ENCODE measurements around the gene GALK2. TPM values are rescaled to one million over a fixed set of nuclear protein-coding genes. Genes with fewer than 3 reads are reported as not detected.

GALK2 gene
- total RNA-seq, 1 donor, result 44.2 TPM

GRCh38 chr15:49290191-49290590 lies 120.1 kb downstream of the GALK2 start:
- Histone ChIP-seq H3K36me3 (ENCODE audit: insufficient read depth, low read length) (peaks cover 16% of the 10 kb centered on the region), H3K27ac (ENCODE audit: low read depth, low read length) (no peak overlapping the region), H3K79me2 (ENCODE audit: insufficient read depth, low read length) (no peaks in the 10 kb centered on the region), H3K4me1 (ENCODE audit: insufficient read depth, low read length) (no peaks in the 10 kb centered on the region), H4K20me1 (ENCODE audit: insufficient read depth, low read length) (no peaks in the 10 kb centered on the region), H3K27me3 (ENCODE audit: insufficient read depth, low read length) (no peaks in the 10 kb centered on the region), H3K9me3 (ENCODE audit: low read depth, low read length) (no peaks in the 10 kb centered on the region), H2AFZ (ENCODE audit: low read length) (no peak overlapping the region), H3K4me2 (ENCODE audit: insufficient read depth, low read length) (no peak overlapping the region), H3K4me3 (ENCODE audit: insufficient read depth, low read length) (no peak overlapping the region)
- no peak for DNase-seq (ENCODE audit: insufficient read length, low spot score, missing footprints)
- no peak for TF ChIP-seq CTCF (IDR thresholded peaks at IDR 0.05; ENCODE audit: extremely low read depth, low read depth, low read length)

GRCh38 chr15:49293941-49294340 lies 123.9 kb downstream of the GALK2 start:
- Histone ChIP-seq H3K9me3 (ENCODE audit: low read depth, low read length) (no peaks in the 10 kb centered on the region), H2AFZ (ENCODE audit: low read length) (no peak overlapping the region), H3K4me3 (ENCODE audit: insufficient read depth, low read length) (no peak overlapping the region), H3K27me3 (ENCODE audit: insufficient read depth, low read length) (no peaks in the 10 kb centered on the region), H3K4me2 (ENCODE audit: insufficient read depth, low read length) (no peak overlapping the region), H3K79me2 (ENCODE audit: insufficient read depth, low read length) (peaks cover 19% of the 10 kb centered on the region), H3K36me3 (ENCODE audit: insufficient read depth, low read length) (peaks cover 10% of the 10 kb centered on the region), H4K20me1 (ENCODE audit: insufficient read depth, low read length) (peaks cover 2% of the 10 kb centered on the region), H3K4me1 (ENCODE audit: insufficient read depth, low read length) (no peaks in the 10 kb centered on the region), H3K27ac (ENCODE audit: low read depth, low read length) (no peak overlapping the region)
- no peak for TF ChIP-seq CTCF (IDR thresholded peaks at IDR 0.05; ENCODE audit: extremely low read depth, low read depth, low read length)
- no peak for DNase-seq (ENCODE audit: insufficient read length, low spot score, missing footprints)

GRCh38 chr15:49296258-49296657 lies 126.2 kb downstream of the GALK2 start:
- Histone ChIP-seq H3K27me3 (ENCODE audit: insufficient read depth, low read length) (no peaks in the 10 kb centered on the region), H2AFZ (ENCODE audit: low read length) (no peak overlapping the region), H3K4me3 (ENCODE audit: insufficient read depth, low read length) (no peak overlapping the region), H3K27ac (ENCODE audit: low read depth, low read length) (no peak overlapping the region), H3K4me1 (ENCODE audit: insufficient read depth, low read length) (peaks cover 2% of the 10 kb centered on the region), H3K36me3 (ENCODE audit: insufficient read depth, low read length) (peaks cover 10% of the 10 kb centered on the region), H3K79me2 (ENCODE audit: insufficient read depth, low read length) (peaks cover 39% of the 10 kb centered on the region), H3K4me2 (ENCODE audit: insufficient read depth, low read length) (no peak overlapping the region), H4K20me1 (ENCODE audit: insufficient read depth, low read length) (peaks cover 4% of the 10 kb centered on the region), H3K9me3 (ENCODE audit: low read depth, low read length) (no peaks in the 10 kb centered on the region)
- DNase-seq (ENCODE audit: insufficient read length, low spot score, missing footprints), result no peak
- no peak for TF ChIP-seq CTCF (IDR thresholded peaks at IDR 0.05; ENCODE audit: extremely low read depth, low read depth, low read length)

GRCh38 chr15:49297584-49297983 lies 127.5 kb downstream of the GALK2 start:
- Histone ChIP-seq H3K27me3 (ENCODE audit: insufficient read depth, low read length) (no peaks in the 10 kb centered on the region), H2AFZ (ENCODE audit: low read length) (no peak overlapping the region), H3K27ac (ENCODE audit: low read depth, low read length) (no peak overlapping the region), H3K4me1 (ENCODE audit: insufficient read depth, low read length) (peaks cover 8% of the 10 kb centered on the region), H3K4me2 (ENCODE audit: insufficient read depth, low read length) (no peak overlapping the region), H4K20me1 (ENCODE audit: insufficient read depth, low read length) (peaks cover 6% of the 10 kb centered on the region), H3K79me2 (ENCODE audit: insufficient read depth, low read length) (peaks cover 40% of the 10 kb centered on the region), H3K36me3 (ENCODE audit: insufficient read depth, low read length) (peaks cover 7% of the 10 kb centered on the region), H3K9me3 (ENCODE audit: low read depth, low read length) (no peaks in the 10 kb centered on the region), H3K4me3 (ENCODE audit: insufficient read depth, low read length) (no peak overlapping the region)
- no peak for TF ChIP-seq CTCF (IDR thresholded peaks at IDR 0.05; ENCODE audit: extremely low read depth, low read depth, low read length)
- DNase-seq (ENCODE audit: insufficient read length, low spot score, missing footprints), result no peak
